Measurements from ENCODE around the gene GNB3.

The GNB3 gene

GRCh38 chr12:6839482-6840201 lies 1.1 kb upstream of the GNB3 start:
- no peak for DNase-seq

GRCh38 chr12:6840330-6840729 lies 395 bp upstream of the GNB3 start:
- no peak for DNase-seq

GRCh38 chr12:6842075-6842474 lies 1.4 kb downstream of the GNB3 start:
- no peak for DNase-seq

- no peak for DNase-seq
Measured at GRCh38 chr12:6843118-6843902, 2.6 kb downstream of the GNB3 start.

- DNase-seq: no peak
Measured at GRCh38 chr12:6845395-6845794, 4.7 kb downstream of the GNB3 start.

- no peak for DNase-seq
Measured at GRCh38 chr12:6846316-6846869, 5.7 kb downstream of the GNB3 start.

- DNase-seq: no peak
Measured at GRCh38 chr12:6847676-6848075, 7.0 kb downstream of the GNB3 start.

- no peak for DNase-seq
Measured at GRCh38 chr12:6849427-6849826, 8.7 kb downstream of the GNB3 start.

- DNase-seq: no peak
Measured at GRCh38 chr12:6849976-6850560, 9.3 kb downstream of the GNB3 start.

GRCh38 chr12:6850796-6851152 lies 10.0 kb downstream of the GNB3 start:
- DNase-seq: no peak

GRCh38 chr12:6851153-6851920 lies 10.6 kb downstream of the GNB3 start, which contains the start of gene CDCA3:
Gene CDCA3 (minus strand): TSS chr12:6851286. CDS start chr12:6850952, 334 bp downstream.
- peak; percentile 96 for DNase-seq

- DNase-seq: peak; percentile 99
Measured at GRCh38 chr12:6851921-6852650, 11.4 kb downstream of the GNB3 start, which contains the start of gene USP5. Gene USP5 (plus strand): TSS chr12:6852150. CDS start chr12:6852180, 30 bp downstream.

GRCh38 chr12:6852651-6853354 lies 12.1 kb downstream of the GNB3 start:
- peak; percentile 89 for DNase-seq

- DNase-seq: no peak
Measured at GRCh38 chr12:6853626-6854025, 12.9 kb downstream of the GNB3 start.

GRCh38 chr12:6854036-6854435 lies 13.3 kb downstream of the GNB3 start:
- no peak for DNase-seq

GRCh38 chr12:6855322-6855721 lies 14.6 kb downstream of the GNB3 start:
- no peak for DNase-seq

- no peak for DNase-seq
Measured at GRCh38 chr12:6858799-6859198, 18.1 kb downstream of the GNB3 start.

GRCh38 chr12:6860116-6860515 lies 19.4 kb downstream of the GNB3 start:
- DNase-seq: no peak

- no peak for DNase-seq
Measured at GRCh38 chr12:6860942-6861341, 20.2 kb downstream of the GNB3 start.

GRCh38 chr12:6861391-6861790 lies 20.7 kb downstream of the GNB3 start:
- DNase-seq: no peak

- DNase-seq: no peak
Measured at GRCh38 chr12:6863033-6863432, 22.3 kb downstream of the GNB3 start.
